Measurements from ENCODE around the gene TGFB1.

Gene TGFB1

GRCh38 chr19:41319500-41320184, 34.1 kb downstream of the TGFB1 start:
- DNase-seq = no peak

- no peak for DNase-seq
These were observed 34.8 kb downstream of the TGFB1 start for GRCh38 chr19:41318696-41319499.

- DNase-seq = no peak
These were observed 37.3 kb downstream of the TGFB1 start for GRCh38 chr19:41316306-41316920.

GRCh38 chr19:41311613-41312012, 42.1 kb downstream of the TGFB1 start:
- DNase-seq = no peak

GRCh38 chr19:41311072-41311471, 42.6 kb downstream of the TGFB1 start:
- no peak for DNase-seq

GRCh38 chr19:41310033-41310831, 43.5 kb downstream of the TGFB1 start, which contains the start of gene CCDC97:
Gene CCDC97 (plus strand): TSS chr19:41310172. CDS start chr19:41310311, 139 bp downstream.
- peak; percentile 77 for DNase-seq

GRCh38 chr19:41309180-41310032, 44.3 kb downstream of the TGFB1 start:
- no peak for DNase-seq

- peak; percentile 68 for DNase-seq
These were observed 45.1 kb downstream of the TGFB1 start for GRCh38 chr19:41308450-41309179.

GRCh38 chr19:41307954-41308449, 45.7 kb downstream of the TGFB1 start:
- DNase-seq = no peak

GRCh38 chr19:41307090-41307875, 46.4 kb downstream of the TGFB1 start:
- no peak for DNase-seq

GRCh38 chr19:41305927-41306793, 47.6 kb downstream of the TGFB1 start:
- no peak for DNase-seq

GRCh38 chr19:41304706-41305483, 48.8 kb downstream of the TGFB1 start:
- DNase-seq = no peak

GRCh38 chr19:41303954-41304353, 49.8 kb downstream of the TGFB1 start:
- DNase-seq = no peak

GRCh38 chr19:41302624-41303351, 50.9 kb downstream of the TGFB1 start:
- DNase-seq = no peak

- no peak for DNase-seq
These were observed 53.2 kb downstream of the TGFB1 start for GRCh38 chr19:41300555-41300954.

- no peak for DNase-seq
These were observed 54.0 kb downstream of the TGFB1 start for GRCh38 chr19:41299755-41300089.

GRCh38 chr19:41299046-41299754, 54.5 kb downstream of the TGFB1 start:
- no peak for DNase-seq

All from NCI-H2107 (cell line).